LHCN-M2 (cell line): ENCODE measurements around the gene HAS3. TPM values are rescaled to one million over a fixed set of nuclear protein-coding genes. Genes with fewer than 3 reads are reported as not detected.

Experiments used
- DNase-seq: peaks from one replicate; pipeline ENCODE4 v3.0.0-alpha.2; 2012; ENCODE audit warnings: low read depth
- total RNA-seq: library from RNA; depleted of rRNA; stranded (reverse); fragments of >200 nt; gene quantifications from 2 replicates; pipeline ENCODE4 v1.2.3, GENCODE V29; 2014

The HAS3 gene
- total RNA-seq, 1 experiment from 2014 or later = 0.23 TPM

DNA sequence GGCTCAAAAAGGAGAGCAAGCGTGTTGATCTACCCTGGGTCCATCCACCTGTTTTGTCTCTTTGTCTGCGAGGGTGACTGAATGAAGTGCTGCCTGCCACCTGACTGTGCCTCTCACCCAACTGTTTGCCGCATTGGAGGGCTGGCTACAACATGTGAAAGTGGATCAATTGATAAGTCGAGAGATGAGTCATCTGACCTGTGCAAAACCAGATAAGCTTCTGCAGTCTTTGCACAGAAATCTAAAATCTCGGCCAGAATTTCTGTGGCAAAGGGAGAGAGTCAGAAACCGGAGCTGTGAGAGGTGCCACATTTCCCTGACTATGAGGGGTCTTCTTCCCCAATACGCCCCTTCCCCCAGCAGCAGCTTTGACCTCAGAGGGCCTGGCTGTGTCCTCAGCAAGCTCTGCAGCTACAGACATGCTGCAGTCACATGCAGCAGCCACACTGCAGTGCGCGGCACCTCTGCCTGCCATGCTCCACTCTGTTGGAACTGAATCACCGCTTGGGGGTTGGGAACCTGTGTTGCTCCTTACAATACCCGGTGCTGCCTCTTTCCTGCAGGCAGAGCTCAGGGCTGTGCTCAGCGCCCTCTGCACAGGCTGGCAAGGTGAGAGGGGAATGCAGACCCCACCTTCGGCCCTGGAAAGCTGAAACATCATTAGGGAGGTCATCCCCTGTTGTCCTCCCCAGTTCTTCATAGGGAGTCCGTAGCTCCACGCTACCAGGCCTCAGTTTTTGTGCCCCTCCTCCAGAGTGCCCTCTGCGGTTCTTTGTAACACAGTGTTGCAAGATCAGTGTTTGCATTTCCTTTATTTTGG is 16.2 kb upstream of the HAS3 start:
- no peak for DNase-seq

DNA sequence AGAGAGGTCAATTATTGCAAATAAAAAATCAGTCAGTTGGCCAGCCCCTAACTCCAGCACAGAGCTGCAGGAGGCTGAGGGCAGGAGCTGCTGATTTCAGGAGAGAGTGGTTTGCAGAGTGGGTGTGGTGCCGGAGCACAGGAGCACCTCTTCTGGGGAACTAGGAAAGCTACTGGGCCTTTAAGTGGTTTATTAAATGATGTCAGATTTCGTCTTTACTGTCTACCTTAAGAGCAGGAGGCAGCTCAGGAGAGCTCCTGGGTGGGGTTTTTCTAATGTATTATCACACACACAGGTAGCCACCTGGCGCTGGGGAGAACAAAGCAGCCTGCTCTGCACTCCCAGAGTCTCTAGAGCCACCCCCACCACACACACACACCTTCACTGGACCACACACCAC is 11.5 kb upstream of the HAS3 start:
- no peak for DNase-seq

DNA sequence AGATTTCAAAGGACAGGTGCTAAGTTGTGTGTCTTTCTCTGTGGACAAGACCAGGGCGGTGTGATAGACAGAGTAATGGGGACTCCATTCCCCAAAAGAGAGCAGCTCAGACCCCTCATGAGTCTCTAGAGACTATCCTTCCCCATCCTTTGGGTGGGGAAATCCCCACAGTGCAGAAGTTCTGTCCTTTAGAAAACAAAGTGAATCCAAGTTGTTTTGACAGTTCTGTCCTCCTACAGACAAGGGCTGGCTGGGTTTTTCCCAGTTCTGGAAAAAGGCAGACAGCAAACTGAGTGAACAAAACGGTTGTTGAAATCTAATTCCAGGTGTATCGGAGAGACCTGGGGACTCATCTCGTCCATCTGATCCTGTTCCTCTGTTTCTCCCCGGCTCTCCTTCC is 11.0 kb upstream of the HAS3 start:
- DNase-seq = no peak

DNA sequence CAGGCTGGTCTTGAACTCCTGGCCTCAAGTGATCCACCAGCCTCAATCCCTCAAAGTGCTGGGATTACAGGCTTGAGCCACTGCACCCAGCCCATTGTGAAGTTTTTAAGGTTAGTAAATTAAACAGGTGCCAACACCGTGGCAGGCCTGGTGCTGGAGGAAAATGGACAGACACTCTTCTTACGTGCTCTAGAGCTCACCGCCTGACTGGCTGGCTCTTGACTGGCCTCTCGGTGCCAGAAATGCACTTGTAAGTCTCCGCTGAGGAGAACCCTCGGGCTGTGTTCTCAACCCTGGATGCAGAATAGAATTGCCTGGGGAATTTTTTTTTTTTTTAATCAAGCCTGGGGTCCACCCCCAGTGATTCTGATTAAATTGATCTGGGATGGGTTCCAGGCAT is 10.3 kb upstream of the HAS3 start:
- DNase-seq = no peak

DNA sequence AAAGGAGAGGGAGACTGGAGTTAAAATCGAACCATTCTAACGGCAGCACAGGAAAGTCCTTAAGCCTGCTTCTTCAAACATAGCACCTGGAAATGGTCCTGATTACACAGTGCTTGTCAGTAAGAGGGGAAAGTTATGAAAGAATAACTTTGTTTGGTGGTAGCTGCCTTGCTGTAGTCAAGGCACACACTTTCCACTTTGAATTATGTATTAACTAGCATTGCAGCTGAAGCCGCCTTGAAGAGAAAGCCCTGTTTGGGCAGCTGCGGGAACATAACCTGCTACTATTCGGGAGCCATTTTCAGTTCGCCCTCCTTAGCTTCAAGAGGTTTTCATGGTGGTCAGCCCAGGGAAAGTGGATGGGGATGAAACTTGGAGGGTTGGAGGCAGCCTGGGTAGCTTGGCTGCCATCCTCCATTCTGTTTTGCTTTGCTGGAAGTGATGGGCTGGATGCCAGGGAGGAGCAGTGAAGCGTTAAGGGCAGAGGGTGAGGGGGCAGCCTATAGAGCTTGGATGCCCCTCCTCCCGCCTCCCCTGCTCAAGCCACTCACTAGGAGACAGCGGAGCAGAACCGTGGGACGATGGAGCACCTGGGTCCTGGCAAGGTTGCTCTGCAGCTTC is 5.3 kb upstream of the HAS3 start:
- no peak for DNase-seq

DNA sequence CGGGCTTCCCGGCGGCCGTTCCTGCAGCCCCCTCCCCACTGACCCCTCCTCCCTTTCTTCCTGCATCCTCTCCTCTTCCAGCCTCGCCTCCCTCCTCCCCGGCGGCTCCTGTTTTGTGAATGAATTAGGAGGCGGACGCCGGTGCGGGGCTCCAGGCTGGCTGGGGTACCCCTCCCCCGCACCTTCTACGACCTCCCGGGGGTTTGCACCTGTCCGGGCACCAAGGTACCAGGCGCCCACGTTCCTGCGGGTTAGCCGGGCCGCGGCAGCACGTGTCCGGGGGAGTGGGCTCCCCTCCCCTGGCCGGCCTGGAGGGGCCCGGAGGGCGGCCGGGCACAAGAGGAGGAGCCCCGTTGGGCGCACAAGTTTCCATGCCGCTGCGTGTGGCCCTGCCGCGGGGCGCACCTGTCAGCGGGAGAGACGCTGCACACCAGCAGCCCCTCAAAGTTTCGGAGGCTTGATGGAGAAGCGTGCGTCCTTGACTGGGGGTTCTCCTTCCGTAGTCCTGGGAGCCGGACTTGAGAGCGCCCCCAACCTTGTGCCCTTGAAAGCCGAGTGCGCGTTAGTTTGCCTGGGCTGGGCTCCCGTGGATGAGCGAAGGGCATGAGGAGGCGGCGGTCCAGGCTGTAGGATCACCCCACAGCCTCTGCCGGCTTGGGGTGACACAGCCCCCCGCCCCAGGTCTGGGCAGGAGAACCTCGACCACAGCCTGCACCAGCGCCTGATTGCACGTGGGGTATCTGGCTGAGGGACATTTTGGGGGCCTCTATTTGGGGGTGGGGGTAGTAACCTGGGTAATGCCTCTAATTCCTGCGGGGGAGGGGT is 1.2 kb downstream of the HAS3 start:
- DNase-seq = no peak

DNA sequence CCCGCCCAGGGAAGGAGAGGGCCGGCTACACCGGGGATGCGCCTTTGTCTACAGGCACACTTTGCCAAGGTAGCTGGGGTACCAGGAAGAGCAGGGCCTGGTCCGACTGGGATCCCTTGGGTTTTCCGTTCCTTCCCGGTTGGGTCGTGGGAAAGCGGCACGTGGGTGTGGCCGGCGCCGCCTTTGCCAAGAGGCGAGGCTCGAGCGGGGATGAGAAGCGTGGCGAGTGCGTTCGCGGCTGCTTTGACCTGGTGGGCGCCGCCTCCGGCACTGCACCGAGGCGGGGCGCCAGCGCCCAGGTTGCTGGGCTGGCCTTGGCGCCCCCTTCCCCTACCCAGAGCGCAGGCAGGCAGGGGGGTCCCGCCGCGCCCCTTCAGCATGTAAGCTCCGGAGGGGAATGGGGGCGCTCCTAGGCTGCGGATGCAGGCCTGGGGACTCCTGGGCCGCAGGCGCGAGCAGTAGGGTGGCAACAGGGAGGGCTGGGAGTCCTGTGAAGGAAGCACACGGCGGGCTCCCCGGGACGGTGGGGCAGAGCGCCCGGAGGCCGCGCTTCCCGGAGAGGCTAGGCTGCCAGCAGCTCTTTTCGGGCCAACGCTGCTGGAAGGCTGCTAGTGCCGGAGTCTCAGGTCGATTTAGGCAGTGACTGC is 2.0 kb downstream of the HAS3 start:
- DNase-seq = no peak

DNA sequence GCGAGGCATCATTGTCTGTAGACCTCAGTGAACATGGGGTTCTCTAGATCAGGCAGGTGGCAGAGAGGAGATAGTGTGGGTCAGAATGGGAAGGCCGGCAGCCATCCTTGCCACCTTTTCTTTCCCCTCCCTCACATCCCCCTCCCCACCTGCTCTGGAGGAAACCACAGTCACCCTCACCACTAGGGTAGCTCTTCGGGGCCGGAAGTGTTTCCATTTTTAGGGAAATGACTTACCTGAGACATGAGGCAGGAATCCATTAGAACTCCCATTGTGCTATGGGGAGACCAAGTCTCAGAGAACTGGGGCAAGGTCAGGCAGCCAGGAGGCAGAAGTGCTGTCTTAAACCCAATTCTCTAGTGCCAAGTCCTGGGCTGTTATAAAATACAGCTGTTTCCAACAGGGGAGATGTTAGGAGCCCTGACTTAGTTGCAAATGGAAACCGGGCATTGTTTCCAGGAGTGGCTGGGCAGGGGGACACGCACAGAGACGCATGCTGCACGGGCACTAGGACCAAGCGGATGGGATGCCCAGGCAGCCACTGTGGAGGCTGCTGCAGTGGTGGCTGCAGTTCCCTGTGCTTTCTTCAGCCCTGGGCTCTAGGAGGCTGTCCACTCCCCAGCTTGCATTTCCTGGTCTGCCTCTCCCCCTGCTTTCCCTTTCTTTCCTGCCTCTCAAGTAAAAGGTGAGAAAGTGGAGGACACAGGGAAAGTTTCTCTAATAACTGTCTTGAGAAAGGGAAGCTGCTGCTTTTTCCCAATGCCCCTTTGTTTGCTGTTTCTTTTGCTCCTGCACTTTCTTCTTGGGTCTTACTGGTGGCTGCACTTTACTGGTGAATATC is 2.8 kb downstream of the HAS3 start:
- DNase-seq = no peak

DNA sequence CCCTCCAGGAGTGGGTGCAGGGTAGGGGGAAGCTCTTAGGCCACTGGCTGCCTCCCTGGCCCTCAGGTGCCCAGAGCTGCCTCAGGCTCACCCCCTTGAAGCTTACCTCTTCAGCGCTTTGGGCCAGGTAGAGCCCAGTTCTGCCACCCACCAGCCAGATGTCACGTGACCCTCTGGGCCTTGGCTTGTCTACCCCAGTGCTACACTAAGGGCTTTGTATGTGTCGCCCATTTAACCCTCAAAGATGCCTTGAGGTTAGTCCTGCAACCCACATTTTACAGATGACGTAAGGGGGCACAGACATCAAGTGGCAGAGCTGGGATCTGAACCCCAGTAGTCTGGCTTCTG is 3.4 kb downstream of the HAS3 start:
- no peak for DNase-seq

DNA sequence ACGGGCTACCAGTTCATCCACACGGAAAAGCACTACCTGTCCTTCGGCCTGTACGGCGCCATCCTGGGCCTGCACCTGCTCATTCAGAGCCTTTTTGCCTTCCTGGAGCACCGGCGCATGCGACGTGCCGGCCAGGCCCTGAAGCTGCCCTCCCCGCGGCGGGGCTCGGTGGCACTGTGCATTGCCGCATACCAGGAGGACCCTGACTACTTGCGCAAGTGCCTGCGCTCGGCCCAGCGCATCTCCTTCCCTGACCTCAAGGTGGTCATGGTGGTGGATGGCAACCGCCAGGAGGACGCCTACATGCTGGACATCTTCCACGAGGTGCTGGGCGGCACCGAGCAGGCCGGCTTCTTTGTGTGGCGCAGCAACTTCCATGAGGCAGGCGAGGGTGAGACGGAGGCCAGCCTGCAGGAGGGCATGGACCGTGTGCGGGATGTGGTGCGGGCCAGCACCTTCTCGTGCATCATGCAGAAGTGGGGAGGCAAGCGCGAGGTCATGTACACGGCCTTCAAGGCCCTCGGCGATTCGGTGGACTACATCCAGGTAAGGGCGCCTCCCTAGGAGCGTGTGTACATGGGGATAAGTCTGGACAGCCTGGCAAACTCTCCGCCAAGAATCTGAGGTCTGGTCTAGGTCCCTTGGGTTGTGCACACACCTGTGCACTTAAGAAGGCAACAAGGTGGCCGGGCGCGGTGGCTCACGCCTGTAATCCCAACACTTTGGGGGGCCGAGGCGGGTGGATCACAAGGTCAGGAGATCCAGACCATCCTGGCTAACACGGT is 4.2 kb downstream of the HAS3 start:
- no peak for DNase-seq

DNA sequence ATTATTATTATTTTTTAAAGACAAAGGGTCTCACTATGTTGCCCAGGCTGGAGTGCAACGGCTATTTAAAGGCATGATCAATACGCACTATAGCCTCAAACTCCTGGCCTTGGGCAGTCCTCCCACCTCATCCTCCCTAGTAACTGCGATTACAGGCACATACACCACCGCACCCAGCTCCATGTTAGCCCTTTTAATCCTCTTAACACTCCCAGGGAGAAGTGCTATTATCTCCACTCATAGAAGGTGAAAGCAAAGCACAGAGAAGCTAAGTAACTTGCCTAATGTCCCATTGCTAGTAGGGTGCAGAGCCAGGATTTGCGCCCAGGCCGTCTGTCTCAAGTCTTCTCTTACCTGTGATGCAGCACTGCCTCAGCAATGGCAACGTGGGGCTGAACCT is 5.0 kb downstream of the HAS3 start:
- no peak for DNase-seq

DNA sequence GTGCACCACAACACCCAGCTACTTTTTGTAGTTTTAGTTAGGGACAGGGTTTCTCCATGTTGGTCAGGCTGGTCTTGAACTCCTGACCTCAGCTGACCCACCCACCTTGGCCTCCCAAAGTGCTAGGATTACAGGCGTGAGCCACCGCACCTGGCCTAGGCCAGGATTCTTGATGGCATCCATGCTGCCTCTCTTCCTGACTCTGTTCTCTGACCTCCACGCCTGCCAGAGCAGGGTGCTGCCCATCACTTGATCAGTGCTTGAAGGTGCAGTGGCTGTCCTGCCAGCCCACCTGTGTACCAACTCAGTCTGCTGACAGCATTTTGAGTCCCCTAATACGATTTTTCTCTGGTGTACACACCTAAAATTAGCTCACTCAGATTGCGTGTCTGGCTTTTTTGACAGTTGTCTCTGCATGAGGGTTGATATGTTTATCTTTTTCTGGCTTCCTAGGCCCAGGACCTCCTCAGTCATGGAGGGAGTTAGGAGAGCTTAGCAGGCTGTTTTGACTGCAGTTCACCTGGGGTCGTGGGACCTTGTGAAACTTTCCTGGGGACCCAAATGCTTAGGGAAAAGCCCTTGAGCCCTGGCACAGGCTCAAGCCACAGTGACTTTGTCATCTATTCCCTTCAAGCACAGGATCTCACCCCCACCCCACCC is 5.9 kb downstream of the HAS3 start:
- DNase-seq = no peak

DNA sequence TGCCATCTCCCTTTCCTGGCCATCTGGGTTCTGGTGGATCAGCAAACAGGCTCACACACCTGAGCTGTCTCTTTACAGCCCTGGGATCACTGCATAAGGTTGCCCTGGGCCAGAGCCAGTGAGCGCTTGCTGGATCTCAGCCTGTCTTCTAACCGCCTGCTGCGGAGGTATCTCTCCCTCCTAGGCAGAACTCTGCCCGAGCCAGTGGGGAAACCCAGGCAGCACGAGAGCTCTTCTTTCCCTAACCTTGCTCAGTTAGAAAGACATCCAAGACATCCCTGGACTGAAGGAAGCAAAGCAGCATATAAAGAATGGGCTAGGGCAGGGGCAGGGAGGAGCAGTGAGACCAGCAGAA is 6.4 kb downstream of the HAS3 start:
- no peak for DNase-seq

DNA sequence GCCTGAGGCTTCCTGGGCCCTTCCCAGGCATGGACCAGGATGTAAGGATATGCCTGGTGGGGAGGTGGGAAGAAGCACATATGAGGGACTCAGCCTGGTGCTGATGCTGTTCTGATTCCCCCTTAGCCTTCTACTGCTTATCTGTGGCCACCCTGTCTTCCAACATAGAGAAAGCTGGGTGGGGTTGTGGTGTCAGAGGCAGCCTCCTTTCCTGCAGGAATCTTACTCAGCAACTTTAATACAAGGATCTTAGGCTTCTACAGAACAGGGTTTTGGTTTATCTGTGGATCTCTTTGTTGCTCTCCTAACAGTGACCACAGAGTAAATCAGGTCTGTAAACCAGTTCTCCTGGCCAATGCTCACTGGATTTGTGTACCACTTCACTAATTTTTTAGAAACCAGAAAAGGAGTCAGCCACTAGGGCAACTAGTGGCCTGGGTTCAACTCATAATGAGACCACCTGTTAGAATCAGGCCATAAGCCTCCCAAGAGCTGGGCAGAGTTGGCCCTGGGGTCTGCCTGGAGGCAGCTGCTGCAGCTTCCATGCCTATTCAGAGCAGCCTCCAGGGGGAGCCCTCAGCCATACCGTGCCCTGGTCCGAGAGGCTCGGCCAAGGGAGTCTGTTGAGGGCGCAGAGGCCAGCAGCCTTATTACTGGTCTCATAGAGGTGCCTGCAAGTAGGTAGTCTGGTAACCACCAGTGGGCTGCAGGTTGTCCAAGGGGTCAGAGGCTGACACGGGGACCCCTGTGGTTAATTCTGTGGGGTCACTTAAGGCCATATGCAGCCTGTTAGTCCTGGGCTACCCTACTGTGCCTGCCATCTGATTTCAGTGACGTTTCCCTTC is 7.1 kb downstream of the HAS3 start:
- peak; percentile 44 for DNase-seq

DNA sequence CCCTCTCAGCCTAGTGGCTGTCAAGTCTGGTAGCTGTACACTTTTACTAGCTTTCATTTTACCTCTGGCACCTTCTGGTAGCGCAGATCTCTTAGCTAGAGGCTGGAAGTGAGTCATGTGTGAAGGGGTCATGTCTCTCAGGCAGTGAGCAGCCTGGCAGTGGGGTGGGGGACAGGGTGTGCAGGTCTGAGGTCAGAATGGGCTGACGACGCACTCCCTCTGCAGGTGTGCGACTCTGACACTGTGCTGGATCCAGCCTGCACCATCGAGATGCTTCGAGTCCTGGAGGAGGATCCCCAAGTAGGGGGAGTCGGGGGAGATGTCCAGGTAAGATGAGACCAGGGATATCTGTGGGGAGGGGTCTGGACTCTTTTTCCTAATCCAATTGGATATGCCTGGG is 7.8 kb downstream of the HAS3 start:
- DNase-seq = no peak

DNA sequence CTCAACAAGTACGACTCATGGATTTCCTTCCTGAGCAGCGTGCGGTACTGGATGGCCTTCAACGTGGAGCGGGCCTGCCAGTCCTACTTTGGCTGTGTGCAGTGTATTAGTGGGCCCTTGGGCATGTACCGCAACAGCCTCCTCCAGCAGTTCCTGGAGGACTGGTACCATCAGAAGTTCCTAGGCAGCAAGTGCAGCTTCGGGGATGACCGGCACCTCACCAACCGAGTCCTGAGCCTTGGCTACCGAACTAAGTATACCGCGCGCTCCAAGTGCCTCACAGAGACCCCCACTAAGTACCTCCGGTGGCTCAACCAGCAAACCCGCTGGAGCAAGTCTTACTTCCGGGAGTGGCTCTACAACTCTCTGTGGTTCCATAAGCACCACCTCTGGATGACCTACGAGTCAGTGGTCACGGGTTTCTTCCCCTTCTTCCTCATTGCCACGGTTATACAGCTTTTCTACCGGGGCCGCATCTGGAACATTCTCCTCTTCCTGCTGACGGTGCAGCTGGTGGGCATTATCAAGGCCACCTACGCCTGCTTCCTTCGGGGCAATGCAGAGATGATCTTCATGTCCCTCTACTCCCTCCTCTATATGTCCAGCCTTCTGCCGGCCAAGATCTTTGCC is 9.0 kb downstream of the HAS3 start:
- no peak for DNase-seq

DNA sequence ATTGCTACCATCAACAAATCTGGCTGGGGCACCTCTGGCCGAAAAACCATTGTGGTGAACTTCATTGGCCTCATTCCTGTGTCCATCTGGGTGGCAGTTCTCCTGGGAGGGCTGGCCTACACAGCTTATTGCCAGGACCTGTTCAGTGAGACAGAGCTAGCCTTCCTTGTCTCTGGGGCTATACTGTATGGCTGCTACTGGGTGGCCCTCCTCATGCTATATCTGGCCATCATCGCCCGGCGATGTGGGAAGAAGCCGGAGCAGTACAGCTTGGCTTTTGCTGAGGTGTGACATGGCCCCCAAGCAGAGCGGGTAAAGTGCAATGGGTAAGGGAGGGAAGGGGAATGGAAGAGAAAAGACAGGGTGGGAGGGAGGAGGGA is 9.5 kb downstream of the HAS3 start:
- DNase-seq = no peak

DNA sequence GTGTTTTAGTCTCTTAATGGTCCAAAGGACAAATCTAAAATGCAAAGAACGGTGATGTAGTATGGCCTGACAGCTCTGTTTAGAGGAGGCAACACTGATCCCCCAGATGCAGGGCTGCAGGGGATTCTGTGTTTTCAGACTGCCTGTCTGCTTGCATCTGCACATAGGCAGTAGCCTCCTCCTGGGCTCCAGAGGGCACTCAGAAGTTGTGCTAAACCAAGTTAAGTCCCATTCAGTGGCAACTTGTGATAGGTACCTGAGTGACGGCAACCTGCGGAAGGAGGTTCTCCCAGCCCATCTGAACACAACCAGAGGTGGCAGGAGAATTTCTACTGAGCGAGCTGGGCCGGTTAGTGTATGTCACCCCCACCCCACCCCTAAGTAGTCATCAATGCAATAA is 9.9 kb downstream of the HAS3 start:
- DNase-seq = no peak

DNA sequence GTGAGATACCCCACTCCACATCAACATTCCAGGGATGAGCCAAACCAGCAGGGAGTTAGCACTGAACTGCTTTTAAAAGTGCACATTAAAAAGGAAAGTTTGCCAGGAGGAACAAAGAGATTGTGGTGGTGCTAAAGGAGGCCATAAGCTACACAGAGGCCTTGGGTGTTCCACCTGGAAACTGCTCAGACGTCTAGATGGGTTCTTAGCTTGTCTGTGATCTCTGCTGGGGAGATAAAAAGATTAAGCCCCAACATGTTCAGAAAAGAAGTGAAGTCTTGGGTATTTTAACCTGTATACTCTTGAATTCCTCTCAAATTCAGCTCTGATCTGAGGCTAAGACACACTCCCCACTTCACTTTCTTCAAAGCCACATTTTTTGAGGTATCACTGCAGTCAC is 10.4 kb downstream of the HAS3 start:
- DNase-seq = no peak
